PC-3 (cell line): ENCODE measurements around the gene OR2AP1. TPM values are rescaled to one million over a fixed set of nuclear protein-coding genes. Genes with fewer than 3 reads are reported as not detected.

Experiments
- ATAC-seq: fragments of 200-7000 bp; cut with Tn5 transposase; 2 replicates; pipeline ENCODE4 v1.9.1; 2020; ENCODE audit warnings: mild to moderate bottlenecking, moderate library complexity
- BruUV-seq: library from RNA; stranded (reverse); fragments of 400-500 nt; replicated peaks from 2 replicates; lab custom pipeline; 2021; lab: Mats Ljungman, UMichigan
- CTCF ChIA-PET: fragments of 300-600 bp; sonication (Branson Sonifier 250); formaldehyde crosslinking; loops from one replicate; lab custom pipeline; 2022; ENCODE audit warnings: antibody characterized with exemption; lab: Charles Lee
- POLR2A ChIA-PET: fragments of 300-600 bp; sonication (Branson Sonifier 250); formaldehyde crosslinking; loops from one replicate; lab custom pipeline; 2022; ENCODE audit warnings: antibody characterized with exemption; ENCODE audit not compliant: unreplicated experiment; lab: Charles Lee
- DNase-seq: peaks from one replicate; pipeline ENCODE4 v3.0.0-alpha.2; 2015
- H2AFZ ChIP-seq: fragments of 300-600 bp; sonication (generic); 2 replicates; pipeline ENCODE4 v1.6.0; 2016; ENCODE audit warnings: antibody characterized with exemption, low read length
- H3F3A ChIP-seq: fragments of 300-600 bp; sonication (generic); one replicate; pipeline ENCODE4 v1.6.0; 2017; ENCODE audit warnings: antibody characterized with exemption, low read length, control low read depth, mild to moderate bottlenecking; ENCODE audit not compliant: unreplicated experiment
- H3K27ac ChIP-seq: fragments of 300-600 bp; sonication (generic); 2 replicates; pipeline ENCODE4 v1.5.1; 2016; ENCODE audit warnings: mild to moderate bottlenecking, low read length
- H3K27me3 ChIP-seq: fragments of 300-600 bp; sonication (generic); 2 replicates; pipeline ENCODE4 v1.6.1; 2016; ENCODE audit warnings: low read length, mixed read lengths
- H3K36me3 ChIP-seq: fragments of 300-600 bp; sonication (generic); 2 replicates; pipeline ENCODE4 v1.6.1; 2016; ENCODE audit warnings: low read depth, mixed run types, low read length, mixed read lengths
- H3K4me1 ChIP-seq: fragments of 300-600 bp; sonication (generic); 2 replicates; pipeline ENCODE4 v1.5.1; 2016; ENCODE audit warnings: low read length; ENCODE audit not compliant: insufficient read depth
- H3K4me2 ChIP-seq: fragments of 300-600 bp; sonication (generic); 2 replicates; pipeline ENCODE4 v1.6.0; 2016; ENCODE audit warnings: low read length
- H3K4me3 ChIP-seq: fragments of 300-600 bp; sonication (generic); 2 replicates; pipeline ENCODE4 v1.5.1; 2016; ENCODE audit warnings: mild to moderate bottlenecking, low read length, mixed read lengths
- H3K79me2 ChIP-seq: fragments of 300-600 bp; sonication (generic); 2 replicates; pipeline ENCODE4 v1.6.1; 2017; ENCODE audit warnings: low read length, mixed read lengths
- H3K9ac ChIP-seq: fragments of 300-600 bp; sonication (generic); 2 replicates; pipeline ENCODE4 v1.6.0; 2016; ENCODE audit warnings: mild to moderate bottlenecking, low read length
- H3K9me2 ChIP-seq: fragments of 300-600 bp; sonication (generic); replicated peaks from 2 replicates; pipeline ENCODE4 v1.6.1; 2016; ENCODE audit warnings: mixed run types, low read length, mixed read lengths
- H3K9me3 ChIP-seq: fragments of 300-600 bp; sonication (generic); 2 replicates; pipeline ENCODE4 v1.6.1; 2016; ENCODE audit warnings: low read length, mixed read lengths
- H4K20me1 ChIP-seq: fragments of 300-600 bp; sonication (generic); 2 replicates; pipeline ENCODE4 v1.6.1; 2016; ENCODE audit warnings: low read length, mixed read lengths
- EZH2 ChIP-seq: fragments of 300-600 bp; sonication (generic); IDR thresholded peaks from one replicate; pipeline ENCODE4 v1.6.1; 2017; ENCODE audit warnings: antibody characterized with exemption, mild to moderate bottlenecking, low read length; ENCODE audit not compliant: unreplicated experiment
- EZH2phosphoT487 ChIP-seq: fragments of 300-600 bp; sonication (generic); IDR thresholded peaks from 2 replicates; pipeline ENCODE4 v1.6.1; 2018; ENCODE audit warnings: mild to moderate bottlenecking, antibody characterized with exemption, low read length, borderline replicate concordance
- intact Hi-C: fragments of 100-400 bp; cut with micrococcal nuclease; formaldehyde crosslinking; loops from 2 replicates; pipeline ENCODE4 v1.9.0; 2023
- total RNA-seq: library from RNA; depleted of rRNA; stranded (reverse); fragments of >200 nt; gene quantifications from 2 replicates; pipeline ENCODE4 v1.2.3, GENCODE V29; 2014
- TF ChIP-seq, protein P1 (sequence below): fragments of 300-600 bp; sonication (generic); conservative IDR thresholded peaks from 2 replicates; pipeline ENCODE4 v1.5.1; 2017; ENCODE audit warnings: antibody characterized with exemption, low read depth, mild to moderate bottlenecking, low read length

Gene OR2AP1
- total RNA-seq, 1 experiment from 2014 or later: not detected

DNA sequence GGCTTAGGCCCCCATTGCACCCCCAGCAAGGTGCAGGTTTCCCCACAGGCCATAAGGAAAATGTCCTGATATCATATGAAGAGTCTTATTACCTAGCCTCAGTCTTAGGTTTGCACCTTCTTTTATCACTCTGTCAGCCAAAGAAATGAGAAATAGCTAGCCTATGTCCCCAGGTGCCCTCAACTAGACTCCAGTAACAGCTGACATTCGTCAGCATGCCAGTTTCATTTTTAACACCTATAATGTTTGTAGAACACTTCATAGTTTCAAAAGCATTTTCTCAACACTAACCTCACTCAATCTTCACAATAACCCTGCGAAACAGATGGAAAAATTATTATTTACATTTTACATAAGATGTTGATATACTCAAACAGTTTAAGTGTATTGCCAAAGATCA is 40.4 kb downstream of the OR2AP1 start:
- ChIA-PET CTCF (no interaction called here), POLR2A (no interaction called here)
- H3K9ac ChIP-seq: no peak overlapping the region
- no peaks in the 10 kb centered on the region for H3F3A ChIP-seq
- H4K20me1 ChIP-seq: no peaks in the 10 kb centered on the region
- intact Hi-C loops: no loop called here
- no peaks in the 10 kb centered on the region for H3K4me1 ChIP-seq
- H2AFZ ChIP-seq: no peak overlapping the region
- no peaks in the 10 kb centered on the region for H3K9me2 ChIP-seq
- no peak overlapping the region for H3K27ac ChIP-seq
- ATAC-seq (no peak), DNase-seq (no peak)
- no peaks in the 10 kb centered on the region for H3K79me2 ChIP-seq
- H3K36me3 ChIP-seq: no peaks in the 10 kb centered on the region
- no peak overlapping the region for H3K4me2 ChIP-seq
- TF ChIP-seq, protein P1, sequence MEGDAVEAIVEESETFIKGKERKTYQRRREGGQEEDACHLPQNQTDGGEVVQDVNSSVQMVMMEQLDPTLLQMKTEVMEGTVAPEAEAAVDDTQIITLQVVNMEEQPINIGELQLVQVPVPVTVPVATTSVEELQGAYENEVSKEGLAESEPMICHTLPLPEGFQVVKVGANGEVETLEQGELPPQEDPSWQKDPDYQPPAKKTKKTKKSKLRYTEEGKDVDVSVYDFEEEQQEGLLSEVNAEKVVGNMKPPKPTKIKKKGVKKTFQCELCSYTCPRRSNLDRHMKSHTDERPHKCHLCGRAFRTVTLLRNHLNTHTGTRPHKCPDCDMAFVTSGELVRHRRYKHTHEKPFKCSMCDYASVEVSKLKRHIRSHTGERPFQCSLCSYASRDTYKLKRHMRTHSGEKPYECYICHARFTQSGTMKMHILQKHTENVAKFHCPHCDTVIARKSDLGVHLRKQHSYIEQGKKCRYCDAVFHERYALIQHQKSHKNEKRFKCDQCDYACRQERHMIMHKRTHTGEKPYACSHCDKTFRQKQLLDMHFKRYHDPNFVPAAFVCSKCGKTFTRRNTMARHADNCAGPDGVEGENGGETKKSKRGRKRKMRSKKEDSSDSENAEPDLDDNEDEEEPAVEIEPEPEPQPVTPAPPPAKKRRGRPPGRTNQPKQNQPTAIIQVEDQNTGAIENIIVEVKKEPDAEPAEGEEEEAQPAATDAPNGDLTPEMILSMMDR: no peak
- TF ChIP-seq EZH2phosphoT487 (no peak), EZH2 (no peak)
- H3K27me3 ChIP-seq: peaks cover 27% of the 10 kb centered on the region
- H3K4me3 ChIP-seq: no peak overlapping the region
- H3K9me3 ChIP-seq: 0 out of 2 replicates have a peak, but pooled peaks cover 3% of the 10 kb centered on the region
- no TSS peak for BruUV-seq

DNA sequence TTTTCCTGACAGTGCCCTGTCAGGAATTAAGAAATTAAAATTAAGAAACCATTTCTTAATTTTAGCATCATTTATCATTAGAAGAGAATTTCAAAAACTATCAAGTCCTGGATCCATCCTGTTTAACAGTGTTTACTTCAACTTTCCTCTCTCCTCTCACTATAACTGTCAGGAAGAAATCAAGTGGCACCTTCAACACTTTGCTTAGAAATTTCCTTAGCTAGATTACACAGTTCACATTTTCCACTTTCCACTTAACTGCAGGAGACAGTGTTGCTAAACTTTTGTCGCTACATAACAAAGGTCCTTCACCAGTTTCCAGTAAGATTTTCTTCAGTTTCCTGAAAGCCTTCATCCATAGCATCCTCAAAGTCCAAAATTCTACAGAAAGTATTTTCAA is 42.5 kb downstream of the OR2AP1 start:
- ATAC-seq: no peak
- Histone ChIP-seq H3K36me3 (no peaks in the 10 kb centered on the region), H3K9me3 (0 out of 2 replicates have a peak, but pooled peaks cover 3% of the 10 kb centered on the region), H2AFZ (no peak overlapping the region), H3F3A (no peaks in the 10 kb centered on the region), H3K4me3 (no peak overlapping the region), H3K9me2 (no peaks in the 10 kb centered on the region), H3K4me2 (no peak overlapping the region), H3K9ac (no peak overlapping the region), H3K27ac (no peak overlapping the region), H3K27me3 (peaks cover 18% of the 10 kb centered on the region; the same call in 1 of the 2 replicates), H4K20me1 (no peaks in the 10 kb centered on the region), H3K4me1 (no peaks in the 10 kb centered on the region), H3K79me2 (no peaks in the 10 kb centered on the region)
- intact Hi-C loops: no loop called here
- CTCF ChIA-PET: no interaction called here
- BruUV-seq: no TSS peak
- TF ChIP-seq EZH2phosphoT487: no peak
- TF ChIP-seq, protein P1: no peak
- no peak for TF ChIP-seq EZH2
- POLR2A ChIA-PET: no interaction called here
- no peak for DNase-seq

DNA sequence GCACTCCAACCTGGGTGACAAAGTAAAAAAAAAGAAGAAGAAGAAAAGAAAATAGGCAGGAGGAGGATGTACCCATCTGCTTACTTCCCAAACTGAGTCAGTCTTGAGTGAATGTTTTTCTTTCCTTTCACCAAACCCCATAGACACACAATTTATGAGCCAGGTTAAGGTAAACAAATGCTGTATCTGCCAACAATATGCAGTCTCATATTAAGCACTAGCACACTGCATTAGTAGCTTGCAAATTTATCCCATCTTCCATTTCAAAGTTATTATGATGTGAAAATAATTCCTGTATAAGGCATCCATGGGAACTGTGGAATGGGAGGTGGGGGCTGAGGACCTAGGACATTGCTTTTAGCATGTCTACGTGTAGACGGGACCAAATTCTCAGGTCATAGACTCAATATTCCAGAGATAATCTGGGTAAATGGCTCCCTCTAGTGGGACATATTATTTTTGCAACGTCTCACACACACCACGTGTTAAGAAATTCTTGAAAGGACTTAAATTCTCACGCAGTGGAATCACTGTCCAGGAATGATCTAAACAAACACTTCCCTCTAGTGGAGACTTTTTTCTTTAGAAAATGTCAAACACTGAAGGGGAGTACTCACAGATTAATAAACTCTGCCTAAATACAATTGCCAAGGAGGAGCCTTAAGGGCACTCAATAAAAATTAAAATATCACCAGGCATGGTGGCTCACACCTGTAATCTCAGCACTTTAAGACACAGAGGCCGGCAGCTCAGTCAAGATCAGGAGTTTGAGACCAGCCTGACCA is 47.3 kb downstream of the OR2AP1 start:
- Histone ChIP-seq H3K4me3 (no peak overlapping the region), H3K36me3 (no peaks in the 10 kb centered on the region), H3K9me2 (no peaks in the 10 kb centered on the region), H3K79me2 (no peaks in the 10 kb centered on the region), H3F3A (no peaks in the 10 kb centered on the region), H3K4me1 (no peaks in the 10 kb centered on the region), H3K27ac (no peak overlapping the region), H3K9me3 (0 out of 2 replicates have a peak, but pooled peaks cover under 1% of the 10 kb centered on the region), H4K20me1 (no peaks in the 10 kb centered on the region), H3K4me2 (peak overlapping the region; percentile 9; the same call in 1 of the 2 replicates), H2AFZ (no peak overlapping the region), H3K9ac (no peak overlapping the region), H3K27me3 (peaks cover 36% of the 10 kb centered on the region)
- peak; percentile 95 for ATAC-seq
- TF ChIP-seq, protein P1: peak; percentile 95
- TF ChIP-seq EZH2phosphoT487: no peak
- DNase-seq: peak; percentile 99
- CTCF ChIA-PET: interaction anchor here (0.7 to 1.2 kb wide), 2 partner anchors 227 to 430 kb away, joined by 3 to 4 read pairs; no protein-coding TSS in a partner anchor
- POLR2A ChIA-PET: no interaction called here
- intact Hi-C loops: loop anchor here (1.0 kb wide), 2 partner anchors 173 to 430 kb away; no protein-coding TSS in a partner anchor
- no TSS peak for BruUV-seq
